ENCODE results near the gene ZNF335.

Gene ZNF335

DNA sequence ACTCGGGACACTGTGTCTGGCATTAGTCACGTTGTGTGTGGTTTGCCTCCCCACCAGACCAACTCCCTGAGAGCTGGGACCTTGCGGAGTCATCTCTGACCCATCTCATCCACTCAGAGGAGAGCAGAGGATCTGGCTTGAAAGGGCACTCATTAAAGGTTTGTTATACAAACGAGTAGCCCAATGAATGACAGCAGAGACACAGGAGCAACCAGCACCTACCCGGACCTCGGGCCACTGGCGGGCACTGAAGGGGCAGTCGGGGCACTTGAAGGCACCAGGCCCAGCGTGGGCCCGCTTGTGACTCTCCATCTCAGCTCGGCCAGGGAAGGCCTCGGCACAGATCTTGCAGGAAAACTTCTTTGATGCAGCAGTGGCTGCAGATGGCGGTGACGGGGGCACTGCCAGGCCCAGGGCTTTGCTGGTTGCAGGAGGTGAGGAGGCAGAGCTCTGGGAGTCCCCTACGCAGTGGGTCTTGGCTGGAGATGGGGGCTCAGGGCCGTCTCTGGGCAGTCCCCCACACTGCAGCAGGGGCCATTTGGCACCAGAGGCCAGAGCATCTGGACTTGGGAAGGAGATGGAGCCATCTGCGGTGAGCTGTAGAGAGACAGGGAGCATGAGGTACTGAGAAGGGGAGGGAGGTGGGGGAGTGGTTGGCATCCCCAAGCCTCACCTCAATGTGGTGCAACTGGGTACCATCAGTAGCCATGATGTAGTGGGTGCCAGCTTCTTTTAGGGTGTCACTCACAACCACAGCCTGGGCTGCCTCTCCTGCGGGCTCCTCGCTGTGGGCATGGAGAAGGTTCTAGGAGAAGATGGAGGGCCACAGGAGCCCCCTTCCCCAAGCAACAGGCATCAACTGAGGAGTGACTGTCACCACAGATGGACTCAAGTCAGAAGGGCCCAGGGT lies 19.8 kb downstream of the ZNF335 start:
- no peaks in the 10 kb centered on the region for H3K79me2 ChIP-seq (ENCODE audit: insufficient read depth, low read depth)
- TF ChIP-seq, protein P1, sequence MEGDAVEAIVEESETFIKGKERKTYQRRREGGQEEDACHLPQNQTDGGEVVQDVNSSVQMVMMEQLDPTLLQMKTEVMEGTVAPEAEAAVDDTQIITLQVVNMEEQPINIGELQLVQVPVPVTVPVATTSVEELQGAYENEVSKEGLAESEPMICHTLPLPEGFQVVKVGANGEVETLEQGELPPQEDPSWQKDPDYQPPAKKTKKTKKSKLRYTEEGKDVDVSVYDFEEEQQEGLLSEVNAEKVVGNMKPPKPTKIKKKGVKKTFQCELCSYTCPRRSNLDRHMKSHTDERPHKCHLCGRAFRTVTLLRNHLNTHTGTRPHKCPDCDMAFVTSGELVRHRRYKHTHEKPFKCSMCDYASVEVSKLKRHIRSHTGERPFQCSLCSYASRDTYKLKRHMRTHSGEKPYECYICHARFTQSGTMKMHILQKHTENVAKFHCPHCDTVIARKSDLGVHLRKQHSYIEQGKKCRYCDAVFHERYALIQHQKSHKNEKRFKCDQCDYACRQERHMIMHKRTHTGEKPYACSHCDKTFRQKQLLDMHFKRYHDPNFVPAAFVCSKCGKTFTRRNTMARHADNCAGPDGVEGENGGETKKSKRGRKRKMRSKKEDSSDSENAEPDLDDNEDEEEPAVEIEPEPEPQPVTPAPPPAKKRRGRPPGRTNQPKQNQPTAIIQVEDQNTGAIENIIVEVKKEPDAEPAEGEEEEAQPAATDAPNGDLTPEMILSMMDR (conservative IDR thresholded peaks at IDR 0.05; ENCODE audit: low read depth, low read length), result no peak
- no peak overlapping the region for H3K27ac ChIP-seq
- H3K4me2 ChIP-seq, result no peak overlapping the region
- H3K27me3 ChIP-seq (ENCODE audit: insufficient read depth, low read depth), result no peaks in the 10 kb centered on the region
- no peaks in the 10 kb centered on the region; the same call in 1 of the 2 replicates for H3K36me3 ChIP-seq (ENCODE audit: insufficient read depth)
- H3K9ac ChIP-seq, result no peak overlapping the region
- no peaks in the 10 kb centered on the region for H4K20me1 ChIP-seq (ENCODE audit: insufficient read depth)
- no peak overlapping the region for H3K4me3 ChIP-seq (IDR thresholded peaks at IDR 0.05; ENCODE audit: insufficient read depth, low read depth, low read length)
- H2AFZ ChIP-seq (ENCODE audit: low read depth), result no peak overlapping the region
- peaks cover 7% of the 10 kb centered on the region for H3K4me1 ChIP-seq (ENCODE audit: low read depth, poor library complexity, severe bottlenecking)

DNA sequence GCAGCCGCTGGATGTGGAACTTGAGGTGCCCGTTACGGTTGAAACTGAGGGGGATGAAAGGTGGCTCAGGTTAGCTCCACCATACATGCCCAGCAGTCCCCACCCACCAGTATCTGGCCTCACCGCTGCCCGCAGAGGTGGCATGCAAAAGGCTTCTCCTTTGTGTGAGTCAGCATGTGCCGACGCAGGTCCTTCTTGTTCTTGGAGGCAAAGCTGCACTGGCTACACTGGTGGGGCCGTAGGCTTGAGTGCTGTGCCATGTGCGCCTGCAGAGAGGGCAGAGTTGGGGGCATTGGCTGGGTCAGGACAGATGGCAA lies 21.7 kb downstream of the ZNF335 start:
- TF ChIP-seq, protein P1 (conservative IDR thresholded peaks at IDR 0.05; ENCODE audit: low read depth, low read length), result no peak
- peaks cover 22% of the 10 kb centered on the region for H3K4me1 ChIP-seq (ENCODE audit: low read depth, poor library complexity, severe bottlenecking)
- no peak overlapping the region for H3K27ac ChIP-seq
- no peaks in the 10 kb centered on the region for H3K27me3 ChIP-seq (ENCODE audit: insufficient read depth, low read depth)
- H3K4me2 ChIP-seq, result no peak overlapping the region
- no peak overlapping the region for H2AFZ ChIP-seq (ENCODE audit: low read depth)
- no peak overlapping the region for H3K9ac ChIP-seq
- no peak overlapping the region for H3K4me3 ChIP-seq (IDR thresholded peaks at IDR 0.05; ENCODE audit: insufficient read depth, low read depth, low read length)
- no peaks in the 10 kb centered on the region; the same call in 1 of the 2 replicates for H3K36me3 ChIP-seq (ENCODE audit: insufficient read depth)
- no peaks in the 10 kb centered on the region for H4K20me1 ChIP-seq (ENCODE audit: insufficient read depth)
- no peaks in the 10 kb centered on the region for H3K79me2 ChIP-seq (ENCODE audit: insufficient read depth, low read depth)

DNA sequence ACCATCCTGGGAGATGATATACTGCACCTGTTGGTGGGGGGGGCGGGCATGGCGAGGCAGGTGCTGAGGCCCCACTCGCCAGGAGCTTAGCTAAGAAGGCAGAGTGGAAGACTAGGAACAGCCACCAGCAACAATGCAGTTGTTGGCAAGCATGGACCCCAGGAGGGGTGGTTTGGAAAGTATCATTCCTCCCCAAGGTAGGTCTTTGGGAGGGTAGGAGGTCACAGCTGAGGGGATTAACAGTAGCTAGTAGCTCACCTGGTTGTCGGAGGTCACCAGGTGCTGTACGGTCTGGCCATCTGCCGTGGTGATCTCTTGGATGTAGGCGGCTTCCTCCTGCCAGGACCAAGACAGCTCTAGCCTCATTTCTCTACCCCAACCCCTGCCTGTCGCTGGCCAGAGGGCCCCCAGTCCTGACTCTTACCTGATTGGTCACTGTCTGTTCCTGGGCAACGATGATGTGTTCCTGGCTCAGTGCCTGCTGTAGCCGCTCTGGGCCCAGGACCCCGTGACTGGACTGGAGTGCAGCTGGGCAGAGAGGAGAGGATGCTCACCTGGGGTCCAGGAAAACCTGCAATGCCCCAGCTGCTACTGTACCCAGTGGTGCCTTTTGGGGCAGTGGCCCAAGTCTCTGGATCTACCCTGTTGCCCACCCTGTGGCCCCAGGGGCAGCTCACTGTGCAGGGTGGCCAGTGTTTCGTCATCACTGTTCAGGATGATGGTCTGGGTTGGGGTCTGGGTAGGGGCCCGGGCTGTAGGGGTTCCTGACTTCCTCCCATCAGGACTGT lies 22.3 kb downstream of the ZNF335 start:
- TF ChIP-seq, protein P1 (conservative IDR thresholded peaks at IDR 0.05; ENCODE audit: low read depth, low read length), result no peak
- H3K4me1 ChIP-seq (ENCODE audit: low read depth, poor library complexity, severe bottlenecking), result peaks cover 22% of the 10 kb centered on the region
- no peak overlapping the region for H3K9ac ChIP-seq
- H3K4me3 ChIP-seq (IDR thresholded peaks at IDR 0.05; ENCODE audit: insufficient read depth, low read depth, low read length), result no peak overlapping the region
- H3K36me3 ChIP-seq (ENCODE audit: insufficient read depth), result no peaks in the 10 kb centered on the region; the same call in 1 of the 2 replicates
- no peak overlapping the region for H2AFZ ChIP-seq (ENCODE audit: low read depth)
- H3K27me3 ChIP-seq (ENCODE audit: insufficient read depth, low read depth), result no peaks in the 10 kb centered on the region
- no peak overlapping the region for H3K4me2 ChIP-seq
- no peaks in the 10 kb centered on the region for H3K79me2 ChIP-seq (ENCODE audit: insufficient read depth, low read depth)
- no peaks in the 10 kb centered on the region for H4K20me1 ChIP-seq (ENCODE audit: insufficient read depth)
- H3K27ac ChIP-seq, result no peak overlapping the region

DNA sequence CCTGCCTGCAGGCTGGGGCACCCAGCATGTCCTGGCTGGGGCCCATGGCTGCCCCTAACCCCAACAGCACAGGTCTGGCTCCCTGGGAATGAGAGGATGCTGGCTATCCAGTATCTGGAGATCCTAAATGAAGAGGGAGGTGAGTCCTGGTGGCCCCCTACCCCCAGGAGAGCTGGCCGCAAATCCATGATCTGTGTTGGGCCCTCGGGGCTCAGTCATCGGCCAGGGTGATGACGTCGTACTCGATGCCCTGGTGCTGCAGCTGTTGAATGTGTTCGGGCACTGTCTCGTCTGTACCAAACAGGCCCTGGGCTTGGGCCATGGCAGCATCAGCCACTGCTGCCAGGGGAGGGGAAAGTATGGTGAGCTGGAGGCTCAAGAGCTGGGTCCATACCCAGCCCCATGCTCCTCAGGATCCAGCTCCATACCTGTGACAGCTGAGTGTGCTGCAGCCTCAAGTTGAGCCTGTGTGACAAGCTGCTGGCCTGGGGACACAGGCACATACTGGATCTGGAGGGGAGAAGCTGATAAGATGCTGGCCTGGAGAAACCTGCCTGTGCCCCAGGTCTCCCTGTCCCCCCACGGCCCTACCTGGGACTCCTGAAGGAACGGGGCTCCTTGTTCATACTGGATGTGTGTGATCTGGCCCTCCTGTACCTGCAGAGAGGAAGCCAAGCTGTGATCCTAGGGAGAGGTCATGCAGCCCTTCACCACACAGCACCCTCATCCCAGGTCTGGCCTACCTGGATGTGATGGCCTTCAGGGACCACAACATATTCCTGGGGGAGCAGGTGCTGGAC lies 23.1 kb downstream of the ZNF335 start:
- H3K27me3 ChIP-seq (ENCODE audit: insufficient read depth, low read depth), result no peaks in the 10 kb centered on the region
- no peak overlapping the region for H3K9ac ChIP-seq
- peaks cover 22% of the 10 kb centered on the region for H3K4me1 ChIP-seq (ENCODE audit: low read depth, poor library complexity, severe bottlenecking)
- H3K36me3 ChIP-seq (ENCODE audit: insufficient read depth), result no peaks in the 10 kb centered on the region; the same call in 1 of the 2 replicates
- no peaks in the 10 kb centered on the region for H4K20me1 ChIP-seq (ENCODE audit: insufficient read depth)
- no peaks in the 10 kb centered on the region for H3K79me2 ChIP-seq (ENCODE audit: insufficient read depth, low read depth)
- no peak overlapping the region for H3K4me3 ChIP-seq (IDR thresholded peaks at IDR 0.05; ENCODE audit: insufficient read depth, low read depth, low read length)
- no peak overlapping the region for H3K4me2 ChIP-seq
- no peak overlapping the region for H2AFZ ChIP-seq (ENCODE audit: low read depth)
- no peak overlapping the region for H3K27ac ChIP-seq
- TF ChIP-seq, protein P1 (conservative IDR thresholded peaks at IDR 0.05; ENCODE audit: low read depth, low read length), result no peak

Data from KMS-11 (cell line).